Tibial artery (tissue), 4 donors: ENCODE results near the gene PROX2.

Experiments used
- DNase-seq, 2 donors: peaks; one replicate each; pipeline ENCODE4 v3.0.0-alpha.2; 2019
- H3K27ac ChIP-seq, 2 donors: fragments of 200-600 bp; sonication (generic) in 1 of 2; 1 replicate in 1 of 2; 2 replicates in 1 of 2; pipeline ENCODE4 v1.5.1; 2018 to 2019; ENCODE audit warnings: mild to moderate bottlenecking in 1 of 2
- H3K27me3 ChIP-seq, 2 donors: fragments of 200-600 bp; sonication (generic) in 1 of 2; one replicate each; pipeline versions ENCODE4 v1.5.1 to v1.6.0; 2016 to 2019
- H3K36me3 ChIP-seq, 3 donors: fragments of 200-600 bp; sonication (generic) in 2 of 3; one replicate each; pipeline ENCODE4 v1.5.1; 2016 to 2019; ENCODE audit warnings: mild to moderate bottlenecking in 2 of 3
- H3K4me1 ChIP-seq, 4 donors: fragments of 200-600 bp; sonication (generic) in 2 of 4; 1 replicate in 3 of 4; 2 replicates in 1 of 4; pipeline ENCODE4 v1.5.1; 2016 to 2019
- H3K4me3 ChIP-seq, 2 donors: fragments of 200-600 bp; sonication (generic) in 1 of 2; 1 replicate in 1 of 2; 2 replicates in 1 of 2; pipeline ENCODE4 v1.5.1; 2018 to 2019; ENCODE audit warnings: mild to moderate bottlenecking in 2 of 2
- H3K9me3 ChIP-seq, 3 donors: fragments of 200-600 bp; sonication (generic) in 1 of 3; one replicate each; pipeline ENCODE4 v1.5.1; 2016 to 2019
- CTCF ChIP-seq, 2 experiments: fragments of 200-600 bp in 1 of 2; fragments of 450-650 bp in 1 of 2; IDR thresholded peaks; one replicate each; pipeline ENCODE4 v1.5.1; 2017 to 2019; ENCODE audit warnings: antibody characterized with exemption in 2 of 2, mild to moderate bottlenecking in 1 of 2, moderate library complexity in 1 of 2
- intact Hi-C: fragments of 100-400 bp; cut with DNase I; formaldehyde crosslinking; loops from one replicate; pipeline ENCODE4 v1.15.0; 2023; ENCODE audit warnings: low total_unique reads

The PROX2 gene

GRCh38 chr14:74855021-74855420 lies 20.9 kb downstream of the PROX2 start:
- Histone ChIP-seq H3K27me3 (peaks cover 0 to 10% of the 10 kb centered on the region in 2 donors), H3K4me3 (no peak overlapping the region), H3K4me1 (peaks cover 0 to 10% (median 4%) of the 10 kb centered on the region in 4 donors), H3K36me3 (no peaks in the 10 kb centered on the region), H3K27ac (no peak overlapping the region), H3K9me3 (no peaks in the 10 kb centered on the region)
- DNase-seq, result no peak
- intact Hi-C loops, result no loop called here
- no peak for TF ChIP-seq CTCF (IDR thresholded peaks at IDR 0.05)

- Histone ChIP-seq H3K4me1 (peaks cover 0 to 10% (median 4%) of the 10 kb centered on the region in 4 donors), H3K9me3 (no peaks in the 10 kb centered on the region), H3K36me3 (no peaks in the 10 kb centered on the region), H3K4me3 (no peak overlapping the region), H3K27ac (no peak overlapping the region), H3K27me3 (peaks cover 0 to 5% of the 10 kb centered on the region in 2 donors)
- TF ChIP-seq CTCF (IDR thresholded peaks at IDR 0.05), result no peak
- intact Hi-C loops, result no loop called here
- no peak for DNase-seq
Measured at GRCh38 chr14:74853581-74853980, 22.4 kb downstream of the PROX2 start.

- no peak for TF ChIP-seq CTCF (IDR thresholded peaks at IDR 0.05)
- no peak for DNase-seq
Measured at GRCh38 chr14:74852922-74853530, 22.9 kb downstream of the PROX2 start.

GRCh38 chr14:74848768-74849167 lies 27.2 kb downstream of the PROX2 start:
- Histone ChIP-seq H3K27me3 (no peaks in the 10 kb centered on the region), H3K4me1 (peaks cover 0 to 10% (median 4%) of the 10 kb centered on the region in 4 donors), H3K4me3 (no peak overlapping the region), H3K9me3 (no peaks in the 10 kb centered on the region), H3K36me3 (no peaks in the 10 kb centered on the region), H3K27ac (no peak overlapping the region)
- DNase-seq, result no peak
- intact Hi-C loops, result no loop called here
- no peak for TF ChIP-seq CTCF (IDR thresholded peaks at IDR 0.05)

More at GRCh38 chr14:74852922-74853530, 22.9 kb downstream of the PROX2 start:
- no peak overlapping the region for H3K27ac ChIP-seq
- H3K27me3 ChIP-seq, result peaks cover 0 to 5% of the 10 kb centered on the region in 2 donors
- H3K36me3 ChIP-seq, result no peaks in the 10 kb centered on the region
- no peaks in the 10 kb centered on the region for H3K9me3 ChIP-seq
- intact Hi-C loops, result no loop called here
- H3K4me1 ChIP-seq, result peaks cover 0 to 10% (median 4%) of the 10 kb centered on the region in 4 donors
- no peak overlapping the region for H3K4me3 ChIP-seq

GRCh38 chr14:74846968-74847665 lies 28.8 kb downstream of the PROX2 start:
- H3K4me1 ChIP-seq, result no peaks in the 10 kb centered on the region
- H3K27ac ChIP-seq, result no peak overlapping the region
- H3K36me3 ChIP-seq, result no peaks in the 10 kb centered on the region
- no peak for TF ChIP-seq CTCF (IDR thresholded peaks at IDR 0.05)
- H3K27me3 ChIP-seq, result no peaks in the 10 kb centered on the region
- no peaks in the 10 kb centered on the region for H3K9me3 ChIP-seq
- intact Hi-C loops, result no loop called here
- no peak overlapping the region for H3K4me3 ChIP-seq
- DNase-seq, result no peak
